HG03025 (cell line): ENCODE data around the gene FAT1.
"Not testable (repeated sequence)": the region's sequence is repeated elsewhere in the genome, so short reads cannot be mapped to it uniquely, and the experiment has no call there.

Experiments used
- ATAC-seq: cut with Tn5 transposase; IDR thresholded peaks from one replicate; pipeline ENCODE4 v1.9.1; 2021; ENCODE audit warnings: mild to moderate bottlenecking, moderate library complexity; ENCODE audit not compliant: unreplicated experiment, low FRiP score

The FAT1 gene

DNA sequence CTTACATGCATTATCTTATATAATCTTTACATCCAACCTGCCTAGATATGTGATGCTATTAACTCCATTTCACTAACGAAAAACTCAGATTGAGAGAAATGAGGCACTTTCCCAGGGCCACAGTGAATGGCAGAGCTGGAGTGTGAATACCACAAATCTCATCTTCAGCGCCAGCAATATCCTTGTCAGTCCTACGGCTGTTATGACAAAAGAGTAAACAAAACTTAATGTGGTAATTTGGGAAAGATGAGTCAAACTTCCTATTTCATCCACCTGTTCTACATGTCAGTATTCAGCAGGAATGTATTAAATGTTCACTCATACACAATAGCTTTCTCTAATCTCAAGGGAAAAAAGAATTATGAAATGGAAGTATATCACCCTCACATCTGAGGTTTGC lies 56.9 kb downstream of the FAT1 start:
- no peak for ATAC-seq

DNA sequence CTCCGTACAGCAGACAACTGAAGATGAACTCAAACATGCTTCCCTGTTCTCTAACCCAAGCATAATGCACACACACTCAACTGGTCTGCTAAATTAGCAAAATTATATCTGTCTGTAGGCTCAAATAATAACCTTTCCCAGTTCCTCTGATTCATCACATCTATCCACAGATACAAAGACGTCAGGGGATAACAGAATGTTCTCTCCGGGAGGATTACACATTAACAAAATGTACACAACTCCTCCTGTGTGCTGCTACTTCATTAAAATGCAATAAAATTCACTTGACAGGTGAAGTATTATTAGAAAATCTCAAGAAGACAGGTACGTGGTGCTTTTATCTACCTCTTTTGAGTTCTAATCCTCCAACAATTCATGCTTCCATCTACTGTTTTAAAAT lies 57.4 kb downstream of the FAT1 start:
- no peak for ATAC-seq

DNA sequence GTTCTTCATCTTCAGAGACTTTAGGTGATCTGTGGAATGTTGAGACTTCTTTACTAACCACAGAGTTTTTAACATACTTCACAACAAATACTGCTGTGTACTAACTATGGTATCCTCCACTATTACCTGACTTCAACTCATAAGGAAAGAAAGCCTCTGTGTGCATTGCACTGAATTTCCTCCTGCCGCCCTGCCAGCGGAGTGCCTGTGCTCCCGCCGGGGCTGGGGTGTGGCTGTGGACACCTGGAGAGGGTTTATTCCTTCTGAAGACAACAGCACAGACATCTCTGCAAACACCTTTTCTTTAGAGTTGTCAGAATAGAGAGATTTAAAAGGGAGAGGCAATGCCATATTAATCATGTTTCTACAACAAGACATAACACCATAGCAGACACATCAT lies 63.3 kb downstream of the FAT1 start:
- ATAC-seq = no peak

DNA sequence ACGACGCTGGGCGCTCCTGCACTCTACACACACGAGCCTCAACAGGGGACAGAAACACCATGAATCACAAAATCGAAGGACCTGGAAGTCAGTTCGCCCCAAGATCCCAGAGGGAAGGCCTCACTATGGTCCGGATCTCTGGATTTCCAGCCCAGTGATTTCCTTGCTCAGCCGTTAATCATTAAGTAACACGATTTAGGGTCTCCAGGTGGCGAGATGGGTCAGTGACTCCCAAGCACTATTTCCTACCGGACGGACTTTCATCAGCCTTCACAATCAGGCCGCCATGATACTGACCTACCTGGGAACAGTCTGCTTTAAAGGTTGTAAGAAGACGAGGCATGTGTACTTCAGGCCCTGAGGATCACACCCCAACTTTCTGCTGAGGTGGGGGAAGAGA lies 63.7 kb downstream of the FAT1 start:
- ATAC-seq = no peak

DNA sequence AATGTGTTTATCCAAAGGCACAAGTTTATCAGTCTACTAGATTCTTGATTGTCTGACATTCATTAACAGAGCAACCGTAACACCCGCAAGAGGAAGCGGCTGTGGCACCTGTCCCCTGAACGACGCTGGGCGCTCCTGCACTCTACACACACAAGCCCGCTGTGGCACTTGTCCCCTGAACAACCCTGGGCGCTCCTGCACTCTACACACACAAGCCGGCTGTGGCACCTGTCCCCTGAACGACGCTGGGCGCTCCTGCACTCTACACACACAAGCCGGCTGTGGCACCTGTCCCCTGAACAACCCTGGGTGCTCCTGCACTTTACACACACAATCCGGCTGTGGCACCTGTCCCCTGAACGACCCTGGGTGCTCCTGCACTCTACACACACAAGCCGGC lies 64.2 kb downstream of the FAT1 start:
- ATAC-seq = not testable (repeated sequence)

DNA sequence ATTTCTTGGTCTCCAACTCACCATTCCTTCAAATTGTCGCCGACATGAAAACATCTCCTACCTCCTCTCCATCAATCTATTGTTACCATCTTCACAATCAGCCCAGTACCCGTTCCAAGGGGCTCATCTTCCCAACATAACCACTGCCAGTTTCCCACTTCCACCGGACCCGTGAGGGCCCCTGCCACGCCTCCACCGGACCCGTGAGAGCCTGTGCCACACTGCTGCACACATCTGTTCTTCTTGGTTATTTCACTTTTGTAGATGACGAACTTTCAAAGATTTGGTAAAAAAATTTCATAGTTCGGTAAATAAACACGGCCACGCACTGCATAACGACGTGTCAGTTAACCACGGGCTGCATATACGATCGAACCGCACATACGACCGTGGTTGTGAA lies 65.0 kb downstream of the FAT1 start:
- no peak for ATAC-seq

DNA sequence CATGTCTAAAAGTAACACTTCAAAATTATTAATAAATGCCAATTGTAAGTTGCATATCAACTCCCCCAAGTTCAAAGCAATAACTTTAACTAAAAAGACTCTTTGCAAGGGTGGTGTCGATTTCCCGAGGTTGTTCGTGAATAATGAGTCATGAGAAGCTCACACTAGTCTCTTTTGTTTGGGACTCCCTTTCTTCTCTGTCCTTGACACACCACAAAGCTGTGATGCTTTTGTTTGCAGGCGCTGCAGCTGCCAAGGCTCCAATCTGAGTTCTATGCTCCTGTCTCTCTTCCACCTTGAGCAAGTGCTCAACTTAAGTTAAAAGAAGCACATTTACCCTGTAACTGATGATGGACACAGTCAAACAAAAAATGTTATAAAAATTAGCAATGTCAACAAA lies 65.9 kb downstream of the FAT1 start:
- no peak for ATAC-seq

DNA sequence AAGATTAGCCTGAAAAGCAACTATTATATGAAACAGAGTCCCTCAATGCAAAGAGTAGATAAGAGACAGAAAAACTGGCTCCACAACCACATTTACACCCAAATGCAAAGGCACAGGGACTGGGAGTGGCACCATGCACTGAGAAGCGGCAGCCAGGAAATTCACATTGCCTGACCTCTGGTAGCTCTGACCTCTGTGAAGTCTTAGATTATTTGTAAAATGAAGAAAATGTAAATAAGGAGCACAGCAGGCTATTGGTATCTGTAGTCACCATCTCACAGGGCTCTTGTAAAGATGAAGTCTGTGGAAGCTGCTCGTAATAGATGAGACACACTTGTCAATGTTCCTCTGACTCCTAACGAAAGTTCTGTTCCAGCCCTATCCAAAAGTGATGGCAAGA lies 69.7 kb downstream of the FAT1 start:
- no peak for ATAC-seq

DNA sequence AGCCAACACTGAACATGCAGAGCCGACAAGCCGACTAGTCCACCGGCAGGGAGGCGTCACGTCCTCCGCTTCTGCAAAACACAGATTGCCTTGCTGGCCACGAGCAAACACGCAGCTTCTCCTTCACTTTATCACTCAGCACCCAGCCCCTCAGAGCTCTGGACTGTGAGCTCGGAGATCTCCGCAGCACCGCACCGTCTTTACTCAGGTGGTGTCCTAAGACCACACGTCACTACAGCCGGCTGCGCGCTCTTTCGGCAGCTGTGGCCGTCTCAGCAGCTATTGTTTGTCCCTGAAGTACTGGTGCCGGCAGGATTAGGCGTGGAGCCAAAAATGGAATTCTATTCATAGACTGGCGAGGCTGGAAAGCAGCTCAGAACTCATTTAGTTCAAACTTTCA lies 72.0 kb downstream of the FAT1 start:
- no peak for ATAC-seq

DNA sequence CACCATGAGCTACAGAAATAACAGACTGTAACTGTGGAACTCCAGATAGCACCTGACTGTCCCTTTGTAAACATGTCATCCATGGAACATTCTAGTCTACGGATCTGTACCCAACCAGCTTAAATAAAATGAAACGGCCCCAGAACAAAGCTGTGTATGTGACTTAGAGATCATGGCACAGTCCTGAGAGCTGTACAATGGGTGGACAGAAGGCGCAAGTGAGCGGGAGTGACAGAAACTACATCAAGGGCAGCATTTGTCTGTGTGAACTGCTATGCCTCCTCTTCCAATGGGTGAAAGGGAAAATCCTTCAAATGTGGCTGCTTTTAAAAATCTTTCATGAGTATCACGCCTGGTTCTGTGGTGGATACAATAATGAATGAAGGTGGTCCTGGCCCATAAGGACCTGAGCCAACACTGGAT lies 72.5 kb downstream of the FAT1 start:
- no peak for ATAC-seq

DNA sequence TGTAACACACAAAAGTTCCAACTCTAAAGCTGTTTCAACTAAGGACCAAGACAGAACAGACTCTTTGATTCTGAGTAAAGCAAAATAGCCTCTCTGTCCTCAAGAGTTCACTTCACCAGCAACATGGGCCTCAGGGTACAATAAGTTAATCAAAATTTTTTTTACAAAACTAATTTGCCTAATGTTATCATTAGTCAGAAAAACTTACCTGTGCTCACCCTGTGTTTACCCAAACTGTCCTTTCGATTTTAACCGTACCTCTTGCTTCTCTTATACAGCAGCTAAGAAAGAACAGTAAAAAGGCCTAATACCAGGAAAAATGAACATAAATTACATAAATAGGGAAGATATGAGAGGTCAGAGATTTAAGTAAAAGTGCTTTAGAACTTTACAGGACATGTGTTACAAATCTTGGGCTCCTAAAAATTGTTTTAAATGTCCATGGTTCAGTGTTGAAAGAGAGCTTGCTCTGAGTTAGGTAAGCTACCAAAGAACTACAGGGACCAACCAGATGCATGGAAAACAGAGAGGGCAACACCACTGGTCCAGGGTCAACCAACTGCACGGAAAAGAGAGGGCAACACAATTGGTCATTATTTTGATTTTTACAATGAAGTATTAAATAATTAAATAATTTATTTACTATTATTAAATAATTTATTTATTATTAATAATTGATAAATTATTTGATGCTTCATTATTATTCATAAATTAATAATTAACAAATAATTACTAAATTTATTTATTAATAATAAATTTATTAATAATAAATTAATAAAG lies 73.1 kb downstream of the FAT1 start:
- no peak for ATAC-seq

DNA sequence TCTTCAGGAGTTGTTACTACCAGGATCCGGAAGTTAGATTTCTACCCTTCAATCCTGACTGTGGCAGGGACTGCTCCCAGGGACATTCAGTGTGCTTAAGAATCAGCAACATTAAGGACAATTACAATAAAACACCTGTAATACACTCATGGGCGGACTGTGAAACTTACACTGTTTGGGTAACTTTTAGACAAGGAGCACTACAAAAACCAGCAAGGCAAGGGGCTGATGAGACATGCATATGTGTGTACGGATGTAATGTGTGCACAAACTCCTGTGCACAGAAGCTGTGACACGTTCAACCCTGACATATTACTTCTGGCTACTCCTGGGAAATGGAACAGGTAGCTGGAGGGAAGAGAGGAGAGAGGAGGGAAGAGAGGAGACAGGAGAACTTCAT lies 75.8 kb downstream of the FAT1 start:
- no peak for ATAC-seq

DNA sequence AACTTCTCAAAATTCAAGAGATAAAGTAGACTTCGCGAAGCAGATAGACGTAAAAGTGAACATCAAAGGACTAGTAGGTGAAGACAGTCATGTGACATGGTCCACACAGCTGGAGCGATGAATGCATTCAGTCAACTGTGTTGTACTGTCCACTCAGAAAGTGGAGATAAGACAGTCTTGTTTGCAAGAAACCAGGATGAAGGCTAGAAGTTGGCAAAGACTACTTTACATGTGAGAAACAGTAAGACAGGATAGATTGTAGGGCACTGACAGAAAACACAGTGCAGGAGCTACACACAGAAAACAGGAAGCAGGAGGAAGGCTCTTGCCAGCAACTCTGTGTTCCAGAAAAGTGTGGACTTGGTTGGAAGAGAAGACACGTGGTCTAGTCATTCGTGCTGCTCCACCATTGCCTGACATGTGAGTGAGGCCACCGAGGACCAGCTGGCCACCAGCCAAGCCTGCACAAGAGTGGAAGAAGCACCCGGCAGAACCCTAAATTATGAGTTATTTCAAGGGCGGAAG lies 78.9 kb downstream of the FAT1 start:
- ATAC-seq = no peak

DNA sequence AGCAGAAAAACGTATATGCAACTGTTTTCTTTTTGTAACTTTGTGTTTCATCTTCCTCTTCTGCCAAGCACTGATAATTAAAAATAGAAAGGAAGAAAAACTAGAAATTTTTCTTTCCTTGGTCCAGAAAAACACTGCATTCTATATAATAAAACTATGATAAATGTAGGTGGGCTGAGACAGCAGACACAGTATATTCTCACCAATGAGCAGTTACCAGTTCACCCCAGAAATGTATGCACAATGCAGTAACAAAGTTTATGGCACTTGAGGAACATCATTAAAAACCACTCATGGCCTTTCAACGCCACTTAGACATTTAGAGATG lies 79.4 kb downstream of the FAT1 start:
- ATAC-seq = no peak

DNA sequence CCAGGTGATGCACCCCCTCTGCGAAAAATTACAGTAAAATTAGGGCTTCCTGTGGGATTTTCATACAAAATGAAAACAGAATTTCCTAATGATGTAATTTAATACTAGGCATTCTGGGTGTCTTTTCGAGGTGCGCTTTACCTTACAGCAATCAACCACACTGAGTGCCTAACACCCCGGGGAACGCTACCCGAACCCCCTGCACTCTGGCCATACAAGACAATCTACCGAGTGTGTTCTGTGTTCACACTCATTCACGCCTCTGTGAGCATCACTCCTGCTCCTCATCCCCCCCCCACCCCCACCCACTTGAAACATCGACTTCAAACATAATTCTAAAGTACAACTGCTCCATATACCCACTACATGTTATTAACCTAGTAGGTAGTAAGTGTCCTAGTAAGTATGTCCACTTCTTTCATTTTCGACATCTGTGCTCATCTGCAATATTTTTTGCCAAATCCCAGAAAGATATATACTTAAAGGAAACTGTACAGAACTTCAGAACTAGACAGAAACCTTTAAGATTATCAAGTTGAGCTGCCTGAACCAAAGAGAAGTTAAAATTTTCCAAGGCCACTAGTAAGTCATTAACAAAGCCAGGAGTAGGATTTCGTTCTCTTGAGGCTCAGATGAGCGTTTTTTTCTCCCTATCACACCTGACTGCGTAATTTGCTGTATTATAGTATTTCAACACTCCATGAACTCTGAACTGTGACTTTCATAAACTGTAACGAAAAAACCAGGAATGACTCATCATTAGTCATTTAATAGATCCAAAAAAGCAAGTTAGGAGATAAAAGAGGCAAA lies 80.0 kb downstream of the FAT1 start:
- no peak for ATAC-seq

DNA sequence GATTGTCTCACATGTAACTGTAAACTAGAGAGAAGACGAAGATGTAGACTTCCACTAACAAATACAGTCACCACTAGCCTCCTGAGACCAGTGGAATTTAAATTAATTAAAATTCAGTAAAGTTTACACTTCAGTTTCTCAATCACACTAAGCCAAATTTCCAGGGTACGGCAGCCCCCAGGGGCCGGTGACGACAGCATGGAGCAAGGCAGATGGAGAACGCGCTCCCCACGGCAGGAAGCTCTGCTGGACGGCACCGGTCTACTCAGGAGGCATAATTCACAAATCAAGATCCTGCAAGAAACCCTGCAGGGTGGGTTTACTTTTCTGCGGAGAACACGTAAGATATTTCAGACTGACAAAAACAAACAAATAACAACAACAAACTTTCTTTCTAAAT lies 80.7 kb downstream of the FAT1 start:
- no peak for ATAC-seq

DNA sequence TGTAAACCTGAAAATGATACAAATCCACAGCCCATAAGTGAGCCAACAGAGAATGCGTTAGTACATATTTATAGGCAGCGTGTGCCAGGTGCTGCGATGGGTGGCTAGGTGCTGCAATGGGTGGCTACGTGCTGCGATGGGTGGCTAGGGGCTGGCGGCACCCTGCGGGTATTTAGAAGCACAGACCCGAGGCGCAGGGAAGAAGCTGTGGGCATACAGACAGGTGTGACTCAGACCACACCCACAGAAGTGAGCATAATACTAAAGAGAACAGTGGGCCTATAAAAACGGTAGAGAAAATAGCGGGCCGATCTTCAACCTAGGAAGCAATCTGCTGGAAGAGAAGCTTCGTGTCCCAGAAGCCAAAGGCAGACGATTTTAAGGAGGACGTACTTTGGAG lies 81.1 kb downstream of the FAT1 start:
- ATAC-seq = no peak

DNA sequence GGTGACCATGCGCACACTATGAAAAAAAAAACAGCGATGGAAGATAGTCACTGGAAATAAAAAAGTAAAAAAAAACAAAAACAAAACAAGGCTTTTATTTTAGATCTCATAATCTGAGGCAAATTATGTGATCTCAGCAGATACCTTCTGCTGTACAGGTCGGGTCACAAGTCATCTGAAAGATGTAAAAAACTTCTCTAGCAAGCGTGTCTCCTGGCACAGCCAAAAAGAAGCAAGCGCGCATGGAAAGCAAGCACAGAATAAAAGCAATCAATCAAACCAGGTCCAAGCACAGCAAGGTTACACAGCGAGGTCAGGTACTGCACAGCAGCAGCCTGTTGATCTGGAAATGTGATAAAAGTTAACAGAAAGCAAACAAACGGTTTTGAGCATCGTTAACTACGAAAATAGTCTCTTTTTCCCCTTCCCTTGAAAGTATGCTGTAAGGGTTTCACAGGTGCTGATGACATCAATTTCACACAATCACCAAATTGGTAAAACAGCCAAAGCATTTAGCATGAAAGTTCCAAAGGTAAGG lies 89.0 kb downstream of the FAT1 start:
- no peak for ATAC-seq

DNA sequence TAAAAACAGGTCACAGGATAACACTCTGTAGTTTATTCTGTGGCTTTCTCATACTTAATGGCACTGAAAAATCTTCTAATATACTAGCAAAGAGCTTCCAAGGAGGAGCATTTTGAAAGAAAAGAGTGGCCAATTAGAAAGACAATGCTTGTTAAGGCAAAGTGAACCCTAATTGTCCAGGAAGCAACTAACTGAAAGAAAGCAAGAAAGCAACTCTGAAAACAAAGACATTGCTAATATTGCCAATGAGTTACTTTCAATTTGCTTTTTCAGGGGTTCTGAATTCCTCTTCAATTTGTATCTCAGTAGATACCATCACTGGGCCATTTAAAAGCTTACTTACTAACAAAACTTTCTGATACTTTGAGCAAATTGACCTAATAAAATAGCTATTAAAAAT lies 89.8 kb downstream of the FAT1 start:
- ATAC-seq = no peak

DNA sequence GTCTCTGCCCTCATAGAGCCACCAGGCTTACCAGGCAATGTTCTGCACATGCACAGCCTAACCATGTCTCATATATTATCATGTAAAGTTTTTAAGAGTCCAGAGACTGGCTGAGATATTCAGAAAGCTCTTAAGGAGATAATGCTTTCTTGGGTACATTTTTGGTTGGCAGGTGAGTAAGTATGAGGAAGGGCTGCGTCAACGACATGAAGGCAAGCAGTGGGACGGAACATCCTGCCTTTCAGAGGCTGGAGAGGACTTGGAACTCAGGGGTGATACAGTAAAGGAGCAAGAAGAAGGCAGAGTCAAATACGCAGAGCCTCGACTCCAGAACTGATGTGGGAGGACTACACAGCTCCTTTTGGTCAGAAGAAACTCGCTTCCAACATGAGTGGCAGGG lies 93.5 kb downstream of the FAT1 start:
- ATAC-seq = no peak

DNA sequence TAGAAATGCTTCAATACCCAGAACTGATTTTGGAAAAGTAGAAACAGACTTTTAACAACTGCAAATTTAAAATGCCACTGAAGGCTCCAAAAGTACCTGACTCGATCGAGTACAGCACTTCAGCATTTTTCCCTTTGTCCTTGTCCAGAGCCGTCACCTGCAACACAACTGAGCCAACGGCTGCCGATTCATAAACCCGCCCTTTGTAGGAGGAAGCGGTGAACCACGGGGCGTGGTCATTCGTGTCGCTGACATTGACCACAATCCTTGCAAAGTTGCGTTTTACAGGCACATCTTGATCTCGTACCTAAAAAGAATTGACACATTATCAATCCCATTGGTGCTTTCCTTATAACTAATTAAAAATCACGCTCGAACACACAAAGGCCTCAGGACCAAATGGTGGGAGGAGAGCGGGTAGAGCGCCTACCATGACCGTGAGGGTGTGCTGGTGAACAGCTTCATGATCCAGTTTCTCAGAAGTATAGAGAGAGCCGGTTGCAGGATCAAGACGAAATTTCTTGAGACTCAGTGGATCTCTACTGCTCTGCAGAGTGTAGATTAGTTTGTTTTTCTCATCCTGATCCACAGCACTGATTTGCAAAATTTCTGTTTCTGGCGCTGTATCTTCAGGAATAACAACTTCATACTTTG lies 95.5 kb downstream of the FAT1 start:
- ATAC-seq = no peak
